ENCODE data around the gene TYW3. TPM values are rescaled to one million over a fixed set of nuclear protein-coding genes. Genes with fewer than 3 reads are reported as not detected.

The TYW3 gene
- polyA plus RNA-seq, 1 donor = 14.4 TPM

DNA sequence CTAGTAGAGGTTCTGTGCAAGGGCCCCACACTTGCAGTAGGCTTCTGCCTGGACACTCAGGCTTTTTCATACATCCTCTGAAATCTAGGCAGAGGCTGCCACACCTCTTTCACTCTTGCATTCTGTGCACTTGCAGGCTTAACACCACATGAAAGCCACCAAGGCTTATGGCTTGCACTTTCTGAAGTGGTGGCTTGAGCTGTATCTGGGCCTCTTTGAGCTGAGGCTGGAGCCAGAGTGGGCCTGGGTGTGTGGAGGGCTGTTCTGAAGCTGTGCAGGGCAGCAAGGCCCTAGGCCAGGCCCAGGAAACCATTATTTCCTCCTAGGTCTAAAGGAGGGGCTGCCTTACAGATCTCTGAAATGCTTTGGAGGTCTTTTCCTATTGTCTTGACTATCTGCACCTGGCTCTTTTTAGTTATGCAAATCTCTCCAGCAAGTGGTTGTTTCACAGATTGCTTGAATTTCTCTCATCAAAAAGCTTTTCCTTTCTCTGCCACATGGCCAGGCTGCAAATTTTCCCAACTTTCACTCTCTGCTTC lies 66.2 kb downstream of the TYW3 start:
- DNase-seq = no peak

DNA sequence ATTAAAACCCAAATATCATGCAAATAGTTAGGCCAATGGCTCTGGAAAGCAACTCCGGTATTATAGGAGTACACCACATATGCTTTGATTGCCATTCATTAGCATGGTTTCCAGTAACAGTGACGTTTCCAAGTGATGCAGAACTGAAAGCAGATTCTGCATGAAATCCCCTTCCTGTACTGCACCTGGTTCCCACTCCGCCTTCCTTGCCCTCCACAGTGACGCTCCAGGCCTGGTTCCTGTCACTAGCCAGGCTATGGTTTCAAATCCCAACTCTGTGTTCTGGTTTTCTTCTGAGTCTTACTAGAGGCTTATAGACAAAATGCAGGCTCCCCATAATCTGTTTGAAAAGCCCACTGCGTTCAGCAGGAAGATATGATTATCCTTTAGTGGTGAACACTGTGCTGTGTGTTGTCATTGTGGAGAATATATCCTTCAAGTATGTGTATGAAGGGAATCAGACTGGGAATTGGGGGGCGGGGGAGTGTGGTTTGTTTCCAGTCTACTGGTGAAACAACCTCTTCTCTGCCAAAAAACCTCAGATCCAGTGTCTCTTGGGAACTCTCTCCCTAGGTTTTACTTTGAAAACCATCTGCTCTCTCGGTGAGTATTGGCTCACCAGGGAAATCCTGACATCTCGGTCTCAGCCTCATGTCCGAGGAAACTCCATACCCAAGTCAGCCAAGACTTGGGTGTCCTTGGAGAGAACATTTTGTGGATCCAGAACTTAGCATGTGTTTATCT lies 78.7 kb downstream of the TYW3 start:
- no peak for DNase-seq

DNA sequence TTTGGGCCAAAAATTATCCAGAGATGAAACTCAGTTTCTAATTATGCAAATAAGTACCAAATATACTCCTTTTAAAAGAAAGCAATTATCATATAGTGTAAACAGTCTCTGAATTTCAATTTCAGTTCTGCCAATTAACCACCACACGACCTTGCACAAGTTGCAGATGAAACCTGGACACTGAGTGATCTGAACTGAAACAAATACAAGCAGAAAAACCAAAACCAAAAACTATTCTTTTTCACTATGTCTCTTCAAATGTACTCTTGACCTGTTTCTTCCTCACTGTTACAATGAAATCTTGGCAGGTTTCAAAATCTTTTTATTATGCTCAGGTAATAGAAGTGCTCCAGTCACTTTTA lies 79.2 kb downstream of the TYW3 start:
- DNase-seq = no peak

Other genes with a start within 250 kb of the TYW3 start
- not detected for gene LRRC53, start 220.5 kb upstream of the TYW3 start, polyA plus RNA-seq (ENCODE audit: insufficient read length)
- gene ERICH3, start 59.4 kb upstream of the TYW3 start, polyA plus RNA-seq (ENCODE audit: insufficient read length) = 0.08 TPM
- gene CRYZ, start 102 bp upstream of the TYW3 start, polyA plus RNA-seq (ENCODE audit: insufficient read length) = 28.0 TPM